ENCODE measurements around the gene CDA.

CDA gene

DNA sequence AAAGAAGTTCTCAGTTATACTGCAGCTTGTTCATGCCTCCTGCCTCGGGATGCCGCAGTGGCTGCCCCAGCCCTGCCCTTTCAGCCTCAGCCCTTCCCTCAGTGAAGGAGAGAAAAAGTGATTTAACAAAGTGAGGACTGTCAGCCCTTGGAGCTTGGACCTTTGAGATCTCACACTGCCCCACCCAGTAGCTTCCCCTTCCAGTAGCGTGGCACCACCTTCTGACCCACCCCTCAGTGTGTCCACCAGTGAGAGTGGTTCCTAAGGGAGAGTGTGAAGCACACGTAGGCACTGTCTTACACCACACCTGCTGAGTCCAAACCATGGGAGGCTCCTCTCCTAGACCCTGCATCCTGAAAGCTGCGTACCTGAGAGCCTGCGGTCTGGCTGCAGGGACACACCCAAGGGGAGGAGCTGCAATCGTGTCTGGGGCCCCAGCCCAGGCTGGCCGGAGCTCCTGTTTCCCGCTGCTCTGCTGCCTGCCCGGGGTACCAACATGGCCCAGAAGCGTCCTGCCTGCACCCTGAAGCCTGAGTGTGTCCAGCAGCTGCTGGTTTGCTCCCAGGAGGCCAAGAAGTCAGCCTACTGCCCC, at the start of gene CDA:
CDA (plus strand) TSS at position 464 of the 592 bp plus-strand sequence; CDS start at position 497, 33 bp downstream.
- ATAC-seq = no peak

- no peak for ATAC-seq
These were observed 48.6 kb upstream of the CDA start for GRCh38 chr1:20540281-20540680.

DNA sequence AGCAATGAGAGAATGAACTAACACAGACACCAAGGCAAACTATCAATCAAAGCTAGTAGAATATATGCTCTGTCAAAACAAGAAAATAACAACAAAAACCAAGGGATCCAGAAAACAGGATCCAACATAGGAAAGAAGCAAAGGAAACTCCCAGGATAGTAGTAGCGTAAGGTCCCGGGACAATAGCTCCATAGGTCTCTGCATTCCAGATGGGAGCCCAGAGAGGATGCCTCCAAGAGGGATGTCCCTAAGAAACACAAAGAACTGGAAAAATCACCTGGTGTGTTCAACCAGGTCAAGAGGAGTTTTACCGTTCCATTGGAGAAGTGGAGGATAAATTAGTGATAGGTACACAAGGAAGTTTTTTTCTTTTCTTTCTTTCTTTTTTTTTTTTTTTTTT, 42.3 kb upstream of the CDA start:
- ATAC-seq = no peak

GRCh38 chr1:20551161-20551560, 37.7 kb upstream of the CDA start:
- no peak for ATAC-seq

DNA sequence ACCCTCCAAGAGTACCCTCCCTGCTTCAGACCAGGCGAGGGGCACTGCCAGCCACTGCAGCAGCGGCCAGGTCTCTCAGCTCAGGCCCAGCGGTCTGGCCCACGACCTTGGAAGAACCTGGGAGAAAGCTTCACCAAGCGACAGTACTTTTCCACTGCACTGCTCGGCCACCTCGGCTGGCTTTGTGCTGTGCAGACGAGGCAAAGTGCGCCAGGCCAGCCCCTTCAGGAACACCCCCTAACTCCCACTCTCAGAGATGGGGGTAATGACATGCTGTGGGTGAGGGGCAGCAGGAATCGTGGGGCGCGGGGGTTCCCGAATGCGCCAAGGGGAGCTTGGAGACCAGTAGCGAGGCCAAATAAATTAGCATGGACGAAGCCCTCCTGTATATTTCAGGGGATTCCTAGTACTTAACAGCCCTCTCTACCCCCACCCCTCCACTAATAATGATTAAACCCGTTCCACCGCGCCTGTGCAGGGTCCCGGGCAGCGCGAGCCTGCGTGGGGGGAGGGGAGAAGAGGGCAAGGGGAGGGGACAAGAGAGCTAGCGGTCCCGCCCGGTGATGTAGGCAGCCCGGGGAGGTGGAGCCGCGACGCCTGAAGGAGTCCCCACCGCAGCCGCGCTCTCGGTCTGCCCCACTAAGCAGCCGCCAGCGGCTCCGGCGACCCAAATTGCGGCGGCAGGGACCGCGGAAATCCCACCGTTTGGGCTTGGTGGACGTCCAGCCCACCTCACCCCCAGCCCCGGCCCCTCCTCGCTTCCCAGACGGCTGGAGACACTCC, 36.8 kb upstream of the CDA start, which contains the start of gene FAM43B:
FAM43B (plus strand) TSS at position 629 of the 783 bp plus-strand sequence. CDS start 401 bp downstream, outside the sequence.
- ATAC-seq = no peak

GRCh38 chr1:20552728-20553445, 36.0 kb upstream of the CDA start:
- ATAC-seq = no peak

DNA sequence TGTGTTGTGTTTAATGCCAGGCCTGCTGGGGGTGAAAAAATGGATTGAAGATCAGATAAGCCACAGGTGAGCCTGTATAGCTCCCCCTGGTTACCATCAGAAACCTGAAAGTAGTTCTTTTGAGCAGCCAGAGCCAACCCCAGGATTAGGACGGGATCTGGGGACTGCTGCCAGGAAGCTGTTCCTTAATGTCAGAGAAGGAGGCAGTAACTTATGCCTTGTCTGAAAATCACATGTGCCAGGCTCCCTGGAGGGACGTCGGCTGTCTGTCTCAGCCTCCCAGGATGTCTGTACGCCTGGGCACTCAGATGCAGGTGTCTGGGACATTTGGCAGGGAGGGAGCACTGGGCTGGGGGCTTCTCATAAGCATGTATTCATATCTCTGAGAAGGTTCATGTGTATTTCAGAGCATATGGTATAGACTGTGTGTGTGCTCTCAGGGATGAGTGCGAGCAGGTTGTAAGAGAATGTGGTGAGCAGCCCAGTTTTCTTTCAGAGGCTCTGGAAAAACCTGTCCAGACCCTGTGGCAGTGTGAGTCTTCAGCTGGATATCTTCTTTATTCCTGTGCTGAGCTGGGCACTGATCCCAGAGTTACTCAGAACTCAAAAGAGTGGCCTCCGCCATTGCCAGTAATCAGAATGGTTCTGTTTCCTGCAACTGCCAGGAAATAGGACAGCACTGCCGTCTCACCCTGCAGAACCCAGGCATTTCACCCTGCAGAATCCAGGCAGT, 33.7 kb upstream of the CDA start:
- no peak for ATAC-seq

DNA sequence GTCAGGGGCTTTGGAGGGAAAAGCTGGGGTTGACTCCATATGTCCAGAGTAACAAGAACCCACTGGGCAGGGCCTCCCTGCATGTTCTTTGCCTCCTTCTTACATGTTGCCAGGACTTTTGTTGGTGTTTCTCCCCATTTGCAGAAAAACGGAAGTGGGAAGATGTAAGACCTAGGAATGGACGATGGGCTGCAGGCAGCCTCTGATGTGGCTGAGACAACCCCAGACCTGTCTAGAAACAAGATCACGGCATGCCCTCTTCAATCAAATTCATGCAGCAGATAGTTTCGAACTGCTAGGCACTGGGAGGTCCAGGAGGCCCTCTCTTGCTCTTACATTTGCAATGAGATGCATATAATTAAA, 33.2 kb upstream of the CDA start:
- no peak for ATAC-seq

DNA sequence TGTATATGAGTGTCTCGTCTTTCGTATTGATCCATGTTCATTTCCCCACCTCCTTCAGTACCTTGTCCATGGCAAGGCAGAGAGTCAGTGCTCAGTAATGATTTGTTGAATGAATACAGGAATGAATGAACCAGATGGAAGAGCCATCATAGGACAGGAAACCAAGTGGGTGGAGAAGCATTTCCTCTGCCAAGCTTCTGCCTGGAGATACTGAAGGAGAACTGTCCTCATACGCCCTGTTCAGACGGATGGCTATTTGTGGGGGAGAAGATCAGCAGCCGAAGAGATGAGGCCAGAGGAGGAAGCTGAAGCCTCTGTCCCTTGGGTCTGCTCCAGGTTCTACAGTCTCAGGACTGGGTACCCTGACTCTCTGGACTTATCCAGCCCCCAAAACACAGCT, 30.7 kb upstream of the CDA start:
- ATAC-seq = no peak

DNA sequence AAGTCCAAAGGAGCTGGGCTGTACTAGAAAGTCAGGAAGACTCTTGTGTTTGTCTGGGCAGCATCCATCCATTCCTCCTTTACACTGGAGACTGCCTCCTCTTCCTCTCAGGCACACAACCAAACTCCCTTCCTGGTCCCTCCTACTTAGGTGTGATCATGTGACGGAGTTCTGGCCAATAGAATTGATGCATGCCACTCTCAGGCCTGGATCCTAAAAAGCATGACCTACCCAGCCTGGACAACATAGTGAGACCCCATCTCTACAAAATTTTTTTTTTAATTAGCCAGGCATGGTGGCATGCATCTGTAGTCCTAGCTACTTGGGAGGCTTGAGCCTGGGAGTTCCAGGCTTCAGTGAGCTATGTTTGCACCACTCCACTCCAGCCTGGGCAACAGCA, 27.9 kb upstream of the CDA start:
- ATAC-seq = no peak

DNA sequence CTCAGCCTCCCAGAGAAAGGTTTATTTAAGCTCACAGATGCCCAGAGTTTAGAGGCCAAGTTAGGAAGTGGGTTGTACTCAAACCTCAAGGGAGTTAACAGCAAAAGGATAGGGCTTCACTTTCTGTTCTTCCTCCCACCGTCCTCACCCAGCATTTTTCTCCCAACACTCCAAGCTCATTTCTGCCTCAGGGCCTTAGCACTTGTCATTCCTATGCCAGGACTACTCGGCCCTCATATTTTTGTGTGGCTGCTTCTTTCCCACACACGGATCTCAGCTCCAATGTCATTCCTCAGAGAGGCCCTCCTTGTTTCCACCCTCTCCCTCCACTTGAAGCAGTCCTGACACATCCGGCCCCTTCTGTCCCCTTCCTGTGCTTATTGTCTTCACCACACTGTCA, 23.7 kb upstream of the CDA start:
- no peak for ATAC-seq

- no peak for ATAC-seq
These were observed 19.3 kb upstream of the CDA start for GRCh38 chr1:20569523-20570098.

DNA sequence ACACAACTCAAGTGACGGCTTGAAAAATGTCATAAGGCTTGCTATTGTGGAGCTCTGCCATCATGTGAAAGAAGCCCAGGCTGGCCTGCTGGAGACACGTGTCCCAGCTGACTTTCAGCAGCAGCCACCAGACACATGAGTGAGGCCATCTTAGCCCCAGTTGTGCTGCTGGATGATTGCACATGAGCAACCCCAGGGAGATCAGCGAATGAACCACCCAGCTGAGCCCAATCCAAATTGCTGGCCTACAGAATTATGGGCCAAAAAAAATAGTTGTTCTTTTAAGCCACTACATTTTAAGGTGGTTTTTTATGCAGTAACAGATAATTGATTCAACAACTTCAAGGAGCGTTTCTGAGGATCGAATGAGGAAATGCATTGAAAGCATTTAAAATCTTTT, 17.5 kb upstream of the CDA start:
- ATAC-seq = no peak

GRCh38 chr1:20573987-20574386, 14.9 kb upstream of the CDA start:
- ATAC-seq = no peak

- peak; percentile 25 to 64 for ATAC-seq
These were observed 14.0 kb upstream of the CDA start for GRCh38 chr1:20574686-20575540.

DNA sequence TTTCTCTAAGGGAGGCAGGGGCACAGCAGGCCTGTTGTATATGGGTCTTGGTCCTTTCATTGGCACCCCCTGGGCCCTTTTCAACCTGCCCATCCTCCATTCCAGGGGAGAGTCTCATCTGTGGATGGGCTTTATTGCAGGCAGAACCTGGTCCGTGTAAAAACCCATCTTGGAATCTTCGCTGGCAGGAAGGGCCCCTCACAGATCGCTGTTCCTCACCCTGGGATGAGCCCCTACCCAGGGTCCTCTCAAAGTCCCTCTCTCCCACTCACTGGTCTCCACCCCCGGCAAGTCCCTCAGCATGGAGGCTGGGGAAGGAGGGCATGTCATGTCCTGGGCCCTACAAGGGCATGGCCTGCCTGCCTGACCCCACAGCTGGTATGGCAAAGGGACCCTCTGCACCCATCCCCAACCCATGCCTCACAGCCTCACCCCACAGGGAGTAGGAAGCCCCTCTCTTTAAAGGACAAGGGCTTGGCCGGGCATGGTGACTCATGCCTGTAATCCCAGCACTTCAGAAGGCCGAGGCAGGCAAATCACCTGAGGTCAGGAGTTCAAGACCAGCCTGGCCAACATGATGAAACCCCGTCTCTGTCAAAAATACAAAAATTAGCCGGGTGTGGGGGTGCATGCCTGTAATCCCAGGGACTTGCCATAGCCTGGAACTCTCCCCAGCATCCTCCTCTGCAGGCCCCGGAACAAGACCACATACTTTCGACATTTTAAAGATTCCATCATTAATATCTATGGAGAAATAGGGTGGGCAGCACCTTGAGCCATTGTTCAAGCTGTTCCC, 13.2 kb upstream of the CDA start:
- no peak for ATAC-seq

DNA sequence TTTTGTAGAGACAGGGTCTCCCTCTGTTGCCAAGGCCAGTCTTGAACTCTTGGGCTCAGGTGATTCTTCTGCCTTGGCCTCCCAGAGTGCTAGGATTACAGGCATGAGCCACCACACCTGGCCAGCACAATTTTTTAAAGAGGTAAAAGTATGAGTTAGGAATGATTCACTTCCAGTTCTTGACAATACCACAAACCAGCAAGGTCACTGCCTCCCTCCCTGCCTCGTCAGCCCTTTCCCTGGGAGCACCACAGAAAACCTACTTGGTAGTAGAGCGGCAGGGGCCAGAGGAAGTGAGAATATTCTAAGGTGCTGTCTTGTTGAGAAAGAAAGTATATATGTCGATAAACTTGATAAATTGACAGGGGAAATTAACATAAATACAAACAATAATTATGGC, 10.8 kb upstream of the CDA start:
- ATAC-seq = no peak

DNA sequence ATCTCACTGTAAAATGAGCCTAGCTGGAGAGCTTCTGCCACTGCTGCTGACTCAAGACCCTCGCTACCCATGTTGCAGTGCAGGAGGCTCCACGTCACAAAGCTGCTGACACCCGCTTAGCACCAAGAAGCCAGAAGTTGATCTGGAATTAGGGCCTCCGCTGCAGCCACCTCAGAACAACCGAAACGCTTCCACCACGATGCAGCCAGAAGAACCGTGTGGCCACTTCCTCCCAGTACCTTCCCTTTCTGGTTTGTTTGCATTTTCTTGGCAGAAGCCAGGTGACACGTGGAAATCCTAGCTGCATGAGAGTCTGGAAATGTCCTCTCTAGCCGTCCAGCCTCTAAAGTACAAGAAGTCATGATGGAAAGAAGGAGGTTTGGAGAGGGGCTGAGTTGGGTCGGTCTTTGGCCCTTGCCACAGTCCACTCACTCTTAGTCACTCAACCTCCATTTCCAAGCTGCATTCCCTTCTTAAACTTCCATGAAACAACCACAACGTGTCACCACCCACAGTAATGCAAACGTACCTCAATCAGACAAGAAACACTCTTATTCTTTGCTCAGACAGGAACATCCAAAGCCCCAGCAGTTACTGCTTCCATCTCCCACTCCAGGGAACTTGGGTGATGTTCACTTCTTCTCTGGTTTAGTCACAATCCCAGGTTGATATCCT, 10.0 kb upstream of the CDA start:
- ATAC-seq = no peak

DNA sequence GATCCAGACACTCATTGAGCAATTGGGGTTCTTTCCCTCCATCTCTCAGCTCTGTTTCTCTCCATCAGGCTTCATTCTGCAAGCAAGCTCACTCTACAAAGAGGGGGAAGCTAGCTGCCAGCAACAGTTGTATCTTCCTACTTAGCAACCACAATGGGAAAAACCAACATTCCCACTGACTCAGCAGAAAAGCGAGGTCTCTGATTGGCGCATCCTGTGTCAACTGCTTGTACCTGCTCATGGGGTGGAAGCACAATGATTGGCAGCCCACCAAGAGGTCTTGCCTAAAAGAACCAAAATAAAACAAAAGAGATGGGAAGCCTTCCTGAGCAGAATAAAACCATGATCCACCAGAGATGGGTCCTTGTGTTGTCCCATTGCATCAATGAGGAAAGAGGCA, 4.0 kb upstream of the CDA start:
- no peak for ATAC-seq

- ATAC-seq = no peak
These were observed 1.8 kb upstream of the CDA start for GRCh38 chr1:20586953-20587660.

Data from activated CD4-positive, CD25-positive, alpha-beta regulatory T cell treated with anti-CD3 and anti-CD28 coated beads, Interleukin-2, amount 50 U/mL, for 24 hours (primary cell).